Measurements from ENCODE around the gene COL27A1. TPM values are rescaled to one million over a fixed set of nuclear protein-coding genes. Genes with fewer than 3 reads are reported as not detected.

COL27A1 gene
- polyA plus RNA-seq, 1 donor (not counting 4 experiments of a cell fraction or from before 2014, with no cell fraction given): 14.0 TPM

DNA sequence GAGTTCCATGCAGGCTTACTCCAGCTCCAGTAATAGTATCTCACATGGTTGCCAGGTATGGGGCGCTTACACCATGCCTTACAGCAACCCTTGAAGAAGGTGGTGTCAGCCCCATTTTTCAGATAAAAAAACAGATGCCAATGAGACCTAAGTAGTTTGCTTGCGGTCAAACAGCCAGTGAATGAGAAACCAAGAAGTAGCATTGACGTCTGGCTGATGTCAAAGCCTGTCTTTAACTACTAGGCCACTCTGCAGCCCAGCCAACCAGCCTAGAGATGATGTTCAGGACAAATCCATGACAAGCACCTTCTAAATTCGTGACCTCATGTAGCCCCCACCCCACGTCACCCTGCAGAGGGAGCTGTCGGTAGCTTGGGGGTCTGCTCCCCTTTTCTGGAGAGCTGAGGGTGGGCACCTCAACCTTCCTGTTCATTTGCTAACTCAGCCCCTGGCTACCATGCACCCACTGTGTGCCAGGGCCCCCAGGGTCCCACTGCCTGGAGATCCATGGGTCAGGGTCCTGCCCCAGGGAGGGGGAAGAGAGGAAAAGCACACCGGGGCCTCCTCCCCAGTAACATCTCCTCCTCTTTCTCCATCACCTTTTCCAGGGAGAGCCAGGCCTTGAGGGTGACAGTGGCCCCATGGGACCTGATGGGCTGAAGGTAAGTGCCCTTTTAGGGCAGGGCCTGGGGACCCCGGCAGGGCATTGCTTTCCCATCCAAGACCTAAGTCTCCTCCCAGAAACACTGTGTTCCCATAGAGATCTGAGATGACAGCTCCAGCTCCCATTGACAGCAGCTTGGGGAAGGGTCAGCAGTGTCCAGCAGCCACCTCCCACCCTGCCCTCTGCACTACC, 115.0 kb downstream of the COL27A1 start:
- FAIRE-seq: no peak
- no peaks in the 10 kb centered on the region for H3K9me3 ChIP-seq (ENCODE audit: control insufficient read depth, low read depth, low read length)

DNA sequence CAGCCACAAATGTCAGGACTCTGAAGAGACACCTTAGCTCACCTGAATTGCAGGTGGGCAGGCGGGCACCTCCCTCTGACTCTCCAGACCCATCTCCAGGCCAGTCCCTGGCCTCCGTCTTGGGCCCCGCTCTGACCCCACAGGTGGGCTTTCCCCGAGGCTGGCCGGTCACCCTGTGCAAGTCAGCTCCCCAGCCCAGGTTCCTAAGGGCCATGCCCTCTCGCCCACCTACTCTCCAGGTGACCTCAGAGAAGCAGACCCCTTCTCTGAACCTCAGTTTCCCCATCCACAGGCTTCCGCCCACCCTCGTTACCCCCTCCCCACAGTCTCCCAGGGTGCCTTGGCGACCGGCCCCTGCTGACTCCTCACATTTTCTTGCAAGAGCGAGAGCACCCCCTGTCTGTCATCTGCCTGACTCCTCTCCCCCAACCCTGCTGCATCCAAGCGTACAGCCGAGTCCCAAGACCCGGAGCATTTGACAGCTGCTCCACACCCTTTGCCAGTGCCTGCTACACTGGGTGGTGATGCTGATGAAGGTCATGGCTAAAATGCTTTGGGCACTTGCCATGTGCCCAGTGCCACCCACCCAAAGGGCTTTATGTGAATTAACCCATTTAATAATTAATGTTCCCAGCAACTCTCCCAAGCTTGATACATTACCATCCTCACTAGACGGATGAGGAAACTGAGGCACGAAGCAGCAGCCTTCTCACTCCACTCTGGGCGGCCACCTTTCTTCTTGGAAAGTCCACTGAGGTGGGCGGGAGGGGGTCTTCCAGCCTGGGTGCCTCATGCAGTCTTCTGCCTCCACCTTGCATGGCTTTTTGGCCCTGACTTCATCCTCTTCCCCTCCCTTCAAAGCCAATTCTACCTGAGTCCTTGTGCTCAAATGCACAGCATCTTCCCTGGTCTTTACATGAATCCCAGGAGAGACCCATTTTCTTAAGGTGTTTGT, 116.5 kb downstream of the COL27A1 start:
- peaks cover 5 to 13% of the 10 kb centered on the region in 2 experiments for H3K36me3 ChIP-seq (ENCODE audit: control insufficient read depth in 2 of 2, extremely low read depth in 1 of 2, insufficient read depth in 2 of 2, low read length in 2 of 2)
- peaks cover 3% of the 10 kb centered on the region for H4K20me1 ChIP-seq (ENCODE audit: control insufficient read depth, extremely low read depth, insufficient read depth, low read length)
- H3K27ac ChIP-seq (ENCODE audit: control insufficient read depth, insufficient read depth, low read length): no peak overlapping the region
- H3K27me3 ChIP-seq (ENCODE audit: control insufficient read depth, extremely low read depth, insufficient read depth, low read length): no peaks in the 10 kb centered on the region
- dilution Hi-C loops (cut with MboI; ENCODE audit: extremely low pct_ligation_motif_present, low sequenced_read_pairs): no loop called here
- no peaks in the 10 kb centered on the region for H3K9me3 ChIP-seq (ENCODE audit: control insufficient read depth, low read depth, low read length)
- H3K4me3 ChIP-seq (ENCODE audit: control insufficient read depth in 2 of 3, extremely low read depth in 1 of 3, insufficient read depth in 2 of 3, low read depth in 1 of 3, low read length in 3 of 3): no peak overlapping the region
- no peak overlapping the region for H2AFZ ChIP-seq (ENCODE audit: control insufficient read depth, low read length)
- H3K79me2 ChIP-seq (ENCODE audit: control insufficient read depth, insufficient read depth, low read length): no peaks in the 10 kb centered on the region
- FAIRE-seq: no peak
- peaks cover 41% of the 10 kb centered on the region for H3K4me1 ChIP-seq (ENCODE audit: control insufficient read depth, extremely low read depth, insufficient read depth, low read length)
- TF ChIP-seq EZH2 (IDR thresholded peaks at IDR 0.05; ENCODE audit: low read length): no peak
- TF ChIP-seq, protein P1, sequence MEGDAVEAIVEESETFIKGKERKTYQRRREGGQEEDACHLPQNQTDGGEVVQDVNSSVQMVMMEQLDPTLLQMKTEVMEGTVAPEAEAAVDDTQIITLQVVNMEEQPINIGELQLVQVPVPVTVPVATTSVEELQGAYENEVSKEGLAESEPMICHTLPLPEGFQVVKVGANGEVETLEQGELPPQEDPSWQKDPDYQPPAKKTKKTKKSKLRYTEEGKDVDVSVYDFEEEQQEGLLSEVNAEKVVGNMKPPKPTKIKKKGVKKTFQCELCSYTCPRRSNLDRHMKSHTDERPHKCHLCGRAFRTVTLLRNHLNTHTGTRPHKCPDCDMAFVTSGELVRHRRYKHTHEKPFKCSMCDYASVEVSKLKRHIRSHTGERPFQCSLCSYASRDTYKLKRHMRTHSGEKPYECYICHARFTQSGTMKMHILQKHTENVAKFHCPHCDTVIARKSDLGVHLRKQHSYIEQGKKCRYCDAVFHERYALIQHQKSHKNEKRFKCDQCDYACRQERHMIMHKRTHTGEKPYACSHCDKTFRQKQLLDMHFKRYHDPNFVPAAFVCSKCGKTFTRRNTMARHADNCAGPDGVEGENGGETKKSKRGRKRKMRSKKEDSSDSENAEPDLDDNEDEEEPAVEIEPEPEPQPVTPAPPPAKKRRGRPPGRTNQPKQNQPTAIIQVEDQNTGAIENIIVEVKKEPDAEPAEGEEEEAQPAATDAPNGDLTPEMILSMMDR (optimal IDR thresholded peaks at IDR 0.05 in 1 of 3, IDR thresholded peaks at IDR 0.05 in 1 of 3, conservative IDR thresholded peaks at IDR 0.05 in 1 of 3; ENCODE audit: extremely low read depth in 1 of 3, insufficient read depth in 2 of 3, low read length in 3 of 3): peak; percentile 14 to 50 (median 43)
- H3K9ac ChIP-seq (ENCODE audit: control insufficient read depth, extremely low read depth, insufficient read depth, low read length): no peak overlapping the region
- no peak for DNase-seq (ENCODE audit: low read depth, low spot score)
- no peak overlapping the region for H3K4me2 ChIP-seq (ENCODE audit: control insufficient read depth, extremely low read depth, insufficient read depth, low read depth, low read length)
- no peaks in the 10 kb centered on the region for H3K9me1 ChIP-seq (ENCODE audit: control insufficient read depth, extremely low read depth, insufficient read depth, low read length)

More for the DNA sequence above, 115.0 kb downstream of the COL27A1 start:
- no peak overlapping the region for H3K4me3 ChIP-seq (ENCODE audit: control insufficient read depth in 2 of 3, extremely low read depth in 1 of 3, insufficient read depth in 2 of 3, low read depth in 1 of 3, low read length in 3 of 3)
- no peak overlapping the region for H3K27ac ChIP-seq (ENCODE audit: control insufficient read depth, insufficient read depth, low read length)
- no peaks in the 10 kb centered on the region for H3K79me2 ChIP-seq (ENCODE audit: control insufficient read depth, insufficient read depth, low read length)
- H4K20me1 ChIP-seq (ENCODE audit: control insufficient read depth, extremely low read depth, insufficient read depth, low read length): peaks cover 3% of the 10 kb centered on the region
- TF ChIP-seq EZH2 (IDR thresholded peaks at IDR 0.05; ENCODE audit: low read length): no peak
- TF ChIP-seq, protein P1 (optimal IDR thresholded peaks at IDR 0.05 in 1 of 3, IDR thresholded peaks at IDR 0.05 in 1 of 3, conservative IDR thresholded peaks at IDR 0.05 in 1 of 3; ENCODE audit: extremely low read depth in 1 of 3, insufficient read depth in 2 of 3, low read length in 3 of 3): no peak
- no peak overlapping the region for H3K9ac ChIP-seq (ENCODE audit: control insufficient read depth, extremely low read depth, insufficient read depth, low read length)
- no peak overlapping the region for H2AFZ ChIP-seq (ENCODE audit: control insufficient read depth, low read length)
- H3K27me3 ChIP-seq (ENCODE audit: control insufficient read depth, extremely low read depth, insufficient read depth, low read length): no peaks in the 10 kb centered on the region
- dilution Hi-C loops (cut with MboI; ENCODE audit: extremely low pct_ligation_motif_present, low sequenced_read_pairs): no loop called here
- H3K9me1 ChIP-seq (ENCODE audit: control insufficient read depth, extremely low read depth, insufficient read depth, low read length): no peaks in the 10 kb centered on the region
- H3K4me1 ChIP-seq (ENCODE audit: control insufficient read depth, extremely low read depth, insufficient read depth, low read length): peaks cover 26% of the 10 kb centered on the region
- no peak for DNase-seq (ENCODE audit: low read depth, low spot score)
- peaks cover 0 to 19% of the 10 kb centered on the region in 2 experiments for H3K36me3 ChIP-seq (ENCODE audit: control insufficient read depth in 2 of 2, extremely low read depth in 1 of 2, insufficient read depth in 2 of 2, low read length in 2 of 2)
- H3K4me2 ChIP-seq (ENCODE audit: control insufficient read depth, extremely low read depth, insufficient read depth, low read depth, low read length): no peak overlapping the region

All from keratinocyte (primary cell).